ENCODE results near the gene DTD1.

GRCh38 chr20:18672834-18673233 is 85.0 kb downstream of the DTD1 start:
- TF ChIP-seq CTCF (tag by site-specific recombination; IDR thresholded peaks at IDR 0.05) (no peak), ZEB2 (tag by site-specific recombination; IDR thresholded peaks at IDR 0.05) (no peak)

Measured in HEK293 (cell line).